ENCODE measurements around the gene C9orf85.

DNA sequence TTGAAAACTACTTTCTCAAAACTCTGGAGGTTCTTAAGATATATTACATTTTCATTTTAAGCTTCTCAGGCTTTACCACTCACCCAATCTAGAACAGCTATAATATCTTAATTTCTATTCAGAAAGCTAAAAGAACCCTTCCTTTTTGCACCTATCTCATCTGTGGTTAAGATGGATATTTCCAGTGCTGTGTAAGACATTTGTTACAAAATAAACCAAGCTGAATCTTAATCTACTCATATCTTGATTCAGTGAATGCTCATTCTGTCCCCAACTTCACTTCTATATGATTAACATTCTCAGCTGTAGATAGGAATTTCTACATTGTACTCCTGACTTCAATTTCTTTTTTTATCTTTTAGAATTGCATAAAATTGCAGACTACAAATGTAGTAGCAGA is 15.5 kb upstream of the C9orf85 start:
- TF ChIP-seq, protein P1, sequence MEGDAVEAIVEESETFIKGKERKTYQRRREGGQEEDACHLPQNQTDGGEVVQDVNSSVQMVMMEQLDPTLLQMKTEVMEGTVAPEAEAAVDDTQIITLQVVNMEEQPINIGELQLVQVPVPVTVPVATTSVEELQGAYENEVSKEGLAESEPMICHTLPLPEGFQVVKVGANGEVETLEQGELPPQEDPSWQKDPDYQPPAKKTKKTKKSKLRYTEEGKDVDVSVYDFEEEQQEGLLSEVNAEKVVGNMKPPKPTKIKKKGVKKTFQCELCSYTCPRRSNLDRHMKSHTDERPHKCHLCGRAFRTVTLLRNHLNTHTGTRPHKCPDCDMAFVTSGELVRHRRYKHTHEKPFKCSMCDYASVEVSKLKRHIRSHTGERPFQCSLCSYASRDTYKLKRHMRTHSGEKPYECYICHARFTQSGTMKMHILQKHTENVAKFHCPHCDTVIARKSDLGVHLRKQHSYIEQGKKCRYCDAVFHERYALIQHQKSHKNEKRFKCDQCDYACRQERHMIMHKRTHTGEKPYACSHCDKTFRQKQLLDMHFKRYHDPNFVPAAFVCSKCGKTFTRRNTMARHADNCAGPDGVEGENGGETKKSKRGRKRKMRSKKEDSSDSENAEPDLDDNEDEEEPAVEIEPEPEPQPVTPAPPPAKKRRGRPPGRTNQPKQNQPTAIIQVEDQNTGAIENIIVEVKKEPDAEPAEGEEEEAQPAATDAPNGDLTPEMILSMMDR (IDR thresholded peaks at IDR 0.05; ENCODE audit: low read length) = no peak
- no peak for TF ChIP-seq EZH2 (optimal IDR thresholded peaks at IDR 0.05; ENCODE audit: low read depth, low read length)

Data from MM.1S (cell line).